Myocyte (in vitro differentiated cells): ENCODE data around the gene NLRX1. TPM values are rescaled to one million over a fixed set of nuclear protein-coding genes. Genes with fewer than 3 reads are reported as not detected.
"Not testable (repeated sequence)": the region's sequence is repeated elsewhere in the genome, so short reads cannot be mapped to it uniquely, and the experiment has no call there.

Experiments used
- DNase-seq: peaks from one replicate; pipeline ENCODE4 v3.0.0-alpha.2; 2012; ENCODE audit warnings: low read depth
- total RNA-seq: library from RNA; depleted of rRNA; stranded (reverse); fragments of >200 nt; gene quantifications from 2 replicates; pipeline ENCODE4 v1.2.3, GENCODE V29; 2014

NLRX1 gene
- total RNA-seq, 1 donor from 2014 or later: 22.8 TPM

GRCh38 chr11:119205574-119206510 is 37.3 kb downstream of the NLRX1 start, which contains the start of gene CBL:
CBL (plus strand) TSS chr11:119206339; CDS start chr11:119206418, 79 bp downstream.
- peak; percentile 94 for DNase-seq

GRCh38 chr11:119206511-119207414 is 38.2 kb downstream of the NLRX1 start:
- DNase-seq: peak; percentile 15

GRCh38 chr11:119207415-119207960 is 39.0 kb downstream of the NLRX1 start:
- DNase-seq: no peak

- no peak for DNase-seq
Observed at GRCh38 chr11:119209186-119209585, 40.7 kb downstream of the NLRX1 start.

GRCh38 chr11:119210050-119210449 is 41.5 kb downstream of the NLRX1 start:
- no peak for DNase-seq

GRCh38 chr11:119218141-119218878 is 49.8 kb downstream of the NLRX1 start:
- no peak for DNase-seq

GRCh38 chr11:119222308-119222707 is 53.8 kb downstream of the NLRX1 start:
- peak; percentile 45 for DNase-seq

- no peak for DNase-seq
Observed at GRCh38 chr11:119222891-119223290, 54.4 kb downstream of the NLRX1 start.

- no peak for DNase-seq
Observed at GRCh38 chr11:119223856-119224255, 55.3 kb downstream of the NLRX1 start.

GRCh38 chr11:119228535-119229287 is 60.2 kb downstream of the NLRX1 start:
- not testable (repeated sequence) for DNase-seq

- DNase-seq: no peak
Observed at GRCh38 chr11:119229288-119229672, 60.8 kb downstream of the NLRX1 start.

GRCh38 chr11:119229741-119230140 is 61.2 kb downstream of the NLRX1 start:
- DNase-seq: no peak

Other genes with a start within 250 kb of the NLRX1 start
- gene BCL9L, start 242.8 kb upstream of the NLRX1 start, total RNA-seq: 15.2 and 22.1 TPM in 2 replicates
- not detected in 2 replicates for gene UPK2, start 212.4 kb upstream of the NLRX1 start, total RNA-seq
- not detected in 2 replicates for gene FOXR1, start 197.0 kb upstream of the NLRX1 start, total RNA-seq
- 14.6 and 15.7 TPM in 2 replicates for gene CENATAC, start 170.6 kb upstream of the NLRX1 start, total RNA-seq
- 960 and 1,378 TPM in 2 replicates for gene RPS25, start 150.4 kb upstream of the NLRX1 start, total RNA-seq
- gene TRAPPC4, start 150.0 kb upstream of the NLRX1 start, total RNA-seq: 42.4 and 53.9 TPM in 2 replicates
- gene SLC37A4, start 137.8 kb upstream of the NLRX1 start, total RNA-seq: 19.0 and 19.3 TPM in 2 replicates
- 104 and 157 TPM in 2 replicates for gene HYOU1, start 111.5 kb upstream of the NLRX1 start, total RNA-seq
- gene VPS11, start 100.9 kb upstream of the NLRX1 start, total RNA-seq: 21.2 and 22.0 TPM in 2 replicates
- 4.1 and 10.3 TPM in 2 replicates for gene HMBS, start 83.8 kb upstream of the NLRX1 start, total RNA-seq
- gene DPAGT1, start 66.9 kb upstream of the NLRX1 start, total RNA-seq: 24.5 and 25.5 TPM in 2 replicates
- gene C2CD2L, start 61.4 kb upstream of the NLRX1 start, total RNA-seq: 19.3 and 19.7 TPM in 2 replicates
- 12.9 and 16.7 TPM in 2 replicates for gene HINFP, start 47.1 kb upstream of the NLRX1 start, total RNA-seq
- 0.08 and 0.16 TPM in 2 replicates for gene ABCG4, start 19.7 kb upstream of the NLRX1 start, total RNA-seq
- not detected in 2 replicates for gene NHERF4, start 16.8 kb downstream of the NLRX1 start, total RNA-seq
- gene CBL, start 37.6 kb downstream of the NLRX1 start, total RNA-seq: 8.2 and 9.1 TPM in 2 replicates
- 57.3 and 68.7 TPM in 2 replicates for gene MCAM, start 148.4 kb downstream of the NLRX1 start, total RNA-seq
- gene RNF26, start 165.8 kb downstream of the NLRX1 start, total RNA-seq: 2.6 and 3.8 TPM in 2 replicates
- gene C1QTNF5, start 172.2 kb downstream of the NLRX1 start, total RNA-seq: 71.5 and 72.1 TPM in 2 replicates
- gene MFRP, start 178.0 kb downstream of the NLRX1 start, total RNA-seq: 0.05 and 0.31 TPM in 2 replicates
- gene USP2, start 213.0 kb downstream of the NLRX1 start, total RNA-seq: 10.0 and 18.4 TPM in 2 replicates